Fibroblast of lung (primary cell): ENCODE data around the gene ICAM2.

Experiments
- EZH2 ChIP-seq: IDR thresholded peaks from 2 replicates; pipeline ENCODE4 v1.5.1; 2012; ENCODE audit warnings: low read length, control low read depth, mild to moderate bottlenecking; ENCODE audit errors: missing control alignments
- TF ChIP-seq, protein P1 (sequence below), 2 donors: IDR thresholded peaks in 1 of 2; conservative IDR thresholded peaks in 1 of 2; 1 replicate in 1 of 2; 2 replicates in 1 of 2; pipeline ENCODE4 v1.5.1; 2011 to 2012; ENCODE audit warnings: low read length in 2 of 2, control low read depth in 1 of 2, inconsistent platforms in 1 of 2, low read depth in 1 of 2, mild to moderate bottlenecking in 1 of 2

DNA sequence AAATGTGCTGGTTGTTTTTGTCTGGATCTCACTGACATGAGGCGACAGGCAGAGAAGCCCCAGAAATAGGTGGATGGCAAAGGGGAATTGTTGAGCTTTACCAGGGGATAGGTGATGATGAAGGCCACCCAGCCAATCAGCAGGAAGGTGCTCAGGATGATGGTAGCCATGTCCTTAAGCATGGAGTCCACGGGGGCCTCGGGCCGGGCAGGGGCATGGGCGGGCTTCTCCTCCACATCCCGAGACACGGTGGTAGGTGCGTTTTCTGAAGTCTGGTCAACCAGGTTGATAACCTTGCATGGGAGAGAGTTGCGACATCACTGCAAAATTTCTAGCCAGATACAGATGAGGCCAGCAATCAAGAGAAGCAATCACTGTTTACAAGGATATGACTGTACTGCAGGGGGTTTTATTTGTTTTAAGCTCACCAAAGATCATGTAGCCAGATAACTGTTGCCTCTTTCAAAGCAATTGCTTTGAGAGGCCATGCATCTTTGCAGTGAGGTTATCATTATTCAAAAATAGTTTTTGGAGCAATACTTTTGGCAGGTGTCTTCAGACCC lies 37.3 kb upstream of the ICAM2 start:
- TF ChIP-seq EZH2, result no peak
- TF ChIP-seq, protein P1, sequence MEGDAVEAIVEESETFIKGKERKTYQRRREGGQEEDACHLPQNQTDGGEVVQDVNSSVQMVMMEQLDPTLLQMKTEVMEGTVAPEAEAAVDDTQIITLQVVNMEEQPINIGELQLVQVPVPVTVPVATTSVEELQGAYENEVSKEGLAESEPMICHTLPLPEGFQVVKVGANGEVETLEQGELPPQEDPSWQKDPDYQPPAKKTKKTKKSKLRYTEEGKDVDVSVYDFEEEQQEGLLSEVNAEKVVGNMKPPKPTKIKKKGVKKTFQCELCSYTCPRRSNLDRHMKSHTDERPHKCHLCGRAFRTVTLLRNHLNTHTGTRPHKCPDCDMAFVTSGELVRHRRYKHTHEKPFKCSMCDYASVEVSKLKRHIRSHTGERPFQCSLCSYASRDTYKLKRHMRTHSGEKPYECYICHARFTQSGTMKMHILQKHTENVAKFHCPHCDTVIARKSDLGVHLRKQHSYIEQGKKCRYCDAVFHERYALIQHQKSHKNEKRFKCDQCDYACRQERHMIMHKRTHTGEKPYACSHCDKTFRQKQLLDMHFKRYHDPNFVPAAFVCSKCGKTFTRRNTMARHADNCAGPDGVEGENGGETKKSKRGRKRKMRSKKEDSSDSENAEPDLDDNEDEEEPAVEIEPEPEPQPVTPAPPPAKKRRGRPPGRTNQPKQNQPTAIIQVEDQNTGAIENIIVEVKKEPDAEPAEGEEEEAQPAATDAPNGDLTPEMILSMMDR (conservative IDR thresholded peaks at IDR 0.05 in 1 of 2, IDR thresholded peaks at IDR 0.05 in 1 of 2; ENCODE audit: low read depth in 1 of 2, low read length in 2 of 2), result no peak
